ENCODE measurements around the gene PGA5. TPM values are rescaled to one million over a fixed set of nuclear protein-coding genes. Genes with fewer than 3 reads are reported as not detected.

The PGA5 gene
- total RNA-seq, 1 donor from 2014 or later: 0.79 TPM

- Histone ChIP-seq H3K27ac (ENCODE audit: low read depth, low read length) (no peak overlapping the region), H3K4me3 (ENCODE audit: insufficient read depth, low read depth, low read length) (no peak overlapping the region), H3K4me1 (ENCODE audit: insufficient read depth, low read length) (no peaks in the 10 kb centered on the region), H4K20me1 (ENCODE audit: insufficient read depth, low read length) (peaks cover 21% of the 10 kb centered on the region), H3K36me3 (ENCODE audit: insufficient read depth, low read length) (no peaks in the 10 kb centered on the region), H3K9me3 (ENCODE audit: insufficient read depth, low read depth, low read length) (no peaks in the 10 kb centered on the region), H3K79me2 (ENCODE audit: insufficient read depth, low read length) (no peaks in the 10 kb centered on the region), H3K4me2 (ENCODE audit: low read length) (no peak overlapping the region), H3K9ac (ENCODE audit: low read length) (no peak overlapping the region), H2AFZ (ENCODE audit: low read depth, low read length) (no peak overlapping the region), H3K27me3 (ENCODE audit: insufficient read depth, low read length) (peaks cover 8% of the 10 kb centered on the region)
- Mint-ChIP-seq H3K4me3 (ENCODE audit: unreplicated experiment) (no peak overlapping the region), H3K4me1 (ENCODE audit: low read depth, unreplicated experiment) (no peaks in the 10 kb centered on the region), H3K27me3 (ENCODE audit: low read depth, unreplicated experiment) (no peaks in the 10 kb centered on the region), H3K9me3 (ENCODE audit: unreplicated experiment) (no peaks in the 10 kb centered on the region), H3K36me3 (ENCODE audit: low read depth, unreplicated experiment) (peaks cover 18% of the 10 kb centered on the region), H3K27ac (ENCODE audit: unreplicated experiment) (no peak overlapping the region)
- no peak for DNase-seq (ENCODE audit: low read depth)
- FAIRE-seq: no peak
- TF ChIP-seq CTCF (IDR thresholded peaks at IDR 0.05; ENCODE audit: insufficient read depth, low read depth, low read length) (no peak), EZH2 (IDR thresholded peaks at IDR 0.05; ENCODE audit: insufficient read depth, low read length) (no peak)
These were observed 31.8 kb downstream of the PGA5 start for GRCh38 chr11:61272731-61273130.

DNA sequence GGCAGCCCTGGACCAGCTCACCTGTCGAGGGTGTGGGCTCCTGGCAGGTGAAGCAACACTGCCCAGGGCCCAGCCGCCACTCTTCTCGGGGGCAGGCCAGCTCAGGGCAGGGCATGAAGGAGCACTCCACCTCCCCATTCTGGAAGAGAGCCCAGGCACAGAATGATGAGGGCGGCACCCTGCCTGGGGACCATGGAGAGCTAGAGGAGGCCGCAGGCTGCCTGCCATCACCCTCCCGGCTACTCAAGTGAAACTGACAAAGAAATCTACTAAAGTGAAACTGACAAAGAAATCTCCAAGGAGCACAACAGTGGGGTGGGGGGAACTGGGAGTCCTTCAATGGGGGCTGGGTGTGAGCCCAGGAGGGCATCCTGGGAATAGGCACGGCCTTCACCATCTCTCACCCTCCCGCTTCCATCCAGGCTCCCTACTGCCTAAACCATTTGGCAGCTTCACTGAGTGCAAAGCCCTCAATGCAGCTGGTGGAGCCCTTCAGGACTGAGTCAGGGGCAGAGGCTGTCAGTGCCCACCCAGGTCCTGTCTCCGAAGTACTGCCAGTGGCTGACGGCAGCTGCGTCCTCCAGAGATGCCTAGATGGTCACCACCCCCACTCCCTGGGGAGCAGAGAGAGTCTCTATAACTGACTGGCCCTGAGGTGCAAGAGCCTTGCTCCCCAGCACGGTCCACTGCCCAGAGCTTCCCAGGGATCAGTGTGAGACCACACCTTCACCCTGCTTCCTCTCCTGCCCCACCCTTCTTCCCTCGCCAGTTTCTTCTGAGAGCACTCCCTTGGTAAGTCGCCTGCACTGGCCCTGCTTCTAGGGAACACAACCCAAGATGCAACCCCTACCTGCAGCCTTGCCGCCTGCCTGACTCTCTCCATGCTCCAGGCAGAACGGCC is 32.5 kb downstream of the PGA5 start:
- Mint-ChIP-seq H3K27me3 (ENCODE audit: low read depth, unreplicated experiment) (no peaks in the 10 kb centered on the region), H3K4me3 (ENCODE audit: unreplicated experiment) (no peak overlapping the region), H3K27ac (ENCODE audit: unreplicated experiment) (peak overlapping the region; percentile 63), H3K36me3 (ENCODE audit: low read depth, unreplicated experiment) (peaks cover 23% of the 10 kb centered on the region), H3K4me1 (ENCODE audit: low read depth, unreplicated experiment) (peaks cover 4% of the 10 kb centered on the region), H3K9me3 (ENCODE audit: unreplicated experiment) (no peaks in the 10 kb centered on the region)
- H3K36me3 ChIP-seq (ENCODE audit: insufficient read depth, low read length): peaks cover 1% of the 10 kb centered on the region
- no peaks in the 10 kb centered on the region for H3K4me1 ChIP-seq (ENCODE audit: insufficient read depth, low read length)
- peaks cover 13% of the 10 kb centered on the region for H3K27me3 ChIP-seq (ENCODE audit: insufficient read depth, low read length)
- no peaks in the 10 kb centered on the region for H3K9me3 ChIP-seq (ENCODE audit: insufficient read depth, low read depth, low read length)
- no peak overlapping the region for H2AFZ ChIP-seq (ENCODE audit: low read depth, low read length)
- no peak overlapping the region for H3K4me2 ChIP-seq (ENCODE audit: low read length)
- H3K4me3 ChIP-seq (ENCODE audit: insufficient read depth, low read depth, low read length): no peak overlapping the region
- TF ChIP-seq EZH2 (IDR thresholded peaks at IDR 0.05; ENCODE audit: insufficient read depth, low read length) (no peak), CTCF (IDR thresholded peaks at IDR 0.05; ENCODE audit: insufficient read depth, low read depth, low read length) (no peak)
- H3K27ac ChIP-seq (ENCODE audit: low read depth, low read length): no peak overlapping the region
- no peak for DNase-seq (ENCODE audit: low read depth)
- no peak overlapping the region for H3K9ac ChIP-seq (ENCODE audit: low read length)
- H4K20me1 ChIP-seq (ENCODE audit: insufficient read depth, low read length): peaks cover 21% of the 10 kb centered on the region
- FAIRE-seq: no peak
- no peaks in the 10 kb centered on the region for H3K79me2 ChIP-seq (ENCODE audit: insufficient read depth, low read length)

- Mint-ChIP-seq H3K4me1 (ENCODE audit: low read depth, unreplicated experiment) (peaks cover 4% of the 10 kb centered on the region), H3K27ac (ENCODE audit: unreplicated experiment) (peak overlapping the region; percentile 63), H3K4me3 (ENCODE audit: unreplicated experiment) (no peak overlapping the region), H3K27me3 (ENCODE audit: low read depth, unreplicated experiment) (no peaks in the 10 kb centered on the region), H3K9me3 (ENCODE audit: unreplicated experiment) (no peaks in the 10 kb centered on the region), H3K36me3 (ENCODE audit: low read depth, unreplicated experiment) (peaks cover 21% of the 10 kb centered on the region)
- no peak for DNase-seq (ENCODE audit: low read depth)
- H3K9ac ChIP-seq (ENCODE audit: low read length): no peak overlapping the region
- H3K36me3 ChIP-seq (ENCODE audit: insufficient read depth, low read length): peaks cover 2% of the 10 kb centered on the region
- no peak for FAIRE-seq
- no peak for TF ChIP-seq CTCF (IDR thresholded peaks at IDR 0.05; ENCODE audit: insufficient read depth, low read depth, low read length)
- no peak for TF ChIP-seq EZH2 (IDR thresholded peaks at IDR 0.05; ENCODE audit: insufficient read depth, low read length)
- H3K27me3 ChIP-seq (ENCODE audit: insufficient read depth, low read length): peaks cover 14% of the 10 kb centered on the region
- H3K4me3 ChIP-seq (ENCODE audit: insufficient read depth, low read depth, low read length): no peak overlapping the region
- H3K4me2 ChIP-seq (ENCODE audit: low read length): no peak overlapping the region
- no peak overlapping the region for H3K27ac ChIP-seq (ENCODE audit: low read depth, low read length)
- H2AFZ ChIP-seq (ENCODE audit: low read depth, low read length): no peak overlapping the region
- peaks cover 21% of the 10 kb centered on the region for H4K20me1 ChIP-seq (ENCODE audit: insufficient read depth, low read length)
- H3K9me3 ChIP-seq (ENCODE audit: insufficient read depth, low read depth, low read length): no peaks in the 10 kb centered on the region
- no peaks in the 10 kb centered on the region for H3K4me1 ChIP-seq (ENCODE audit: insufficient read depth, low read length)
- H3K79me2 ChIP-seq (ENCODE audit: insufficient read depth, low read length): no peaks in the 10 kb centered on the region
These were observed 33.1 kb downstream of the PGA5 start for GRCh38 chr11:61274084-61274483.

Data from astrocyte (in vitro differentiated cells and primary cell).